DND-41 (cell line): Measurements from ENCODE around the gene HMGCL.

Experiments
- CTCF ChIP-seq: IDR thresholded peaks from 2 replicates; pipeline ENCODE4 v1.5.1; 2012; ENCODE audit warnings: borderline replicate concordance, low read length, moderate library complexity, mild to moderate bottlenecking; ENCODE audit not compliant: poor library complexity, severe bottlenecking; ENCODE audit errors: extremely low read depth
- EZH2 ChIP-seq: IDR thresholded peaks from 3 replicates; pipeline ENCODE4 v1.6.1; 2012; ENCODE audit warnings: borderline replicate concordance, low read depth, mild to moderate bottlenecking, moderate library complexity, low read length, inconsistent platforms; ENCODE audit not compliant: severe bottlenecking

- TF ChIP-seq CTCF (no peak), EZH2 (no peak)
These were observed 26.0 kb downstream of the HMGCL start for GRCh38 chr1:23799255-23799569.
